ENCODE measurements around the gene HK2.
"Not testable (repeated sequence)": the region's sequence is repeated elsewhere in the genome, so short reads cannot be mapped to it uniquely, and the experiment has no call there.

HK2 gene

DNA sequence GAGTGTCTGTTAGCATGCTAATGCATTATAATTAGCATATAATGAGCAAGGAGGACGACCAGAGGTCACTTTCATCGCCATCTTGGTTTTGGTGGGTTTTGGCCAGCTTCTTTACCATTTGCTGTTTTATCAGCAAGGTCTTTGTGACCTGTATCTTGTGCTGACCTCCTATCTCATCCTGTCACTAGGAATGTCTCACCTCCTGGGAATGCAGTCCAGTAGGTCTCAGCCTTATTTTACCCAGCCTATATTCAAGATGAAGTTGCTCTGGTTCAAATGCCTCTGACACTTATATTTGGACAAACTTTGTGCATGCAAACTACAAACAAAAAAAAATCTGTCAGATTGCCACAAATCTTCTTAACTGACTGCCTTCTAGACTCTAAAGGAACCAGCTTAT lies 66.3 kb downstream of the HK2 start:
- H3K4ac ChIP-seq (ENCODE audit: low read depth in 1 of 2, low read length in 2 of 2); H4K91ac ChIP-seq (ENCODE audit: low read length); H2BK120ac ChIP-seq (ENCODE audit: low read depth, low read length); H3K4me2 ChIP-seq (ENCODE audit: low read length, poor library complexity, severe bottlenecking); H2BK5ac ChIP-seq (ENCODE audit: low read depth, low read length, poor library complexity, severe bottlenecking); H3K18ac ChIP-seq (ENCODE audit: low read depth in 1 of 2, low read length in 2 of 2); H2AK5ac ChIP-seq (ENCODE audit: low read length, severe bottlenecking); H3K27me3 ChIP-seq (ENCODE audit: control insufficient read depth in 1 of 2, insufficient read depth in 1 of 2, low read length in 2 of 2); H3K4me3 ChIP-seq (ENCODE audit: insufficient read depth in 1 of 2, low read depth in 1 of 2, low read length in 2 of 2); H4K8ac ChIP-seq (ENCODE audit: low read length); H3K14ac ChIP-seq (ENCODE audit: low read length in 2 of 2); H2AFZ ChIP-seq (ENCODE audit: low read depth, low read length); H2BK15ac ChIP-seq (ENCODE audit: low read depth, poor library complexity, severe bottlenecking); H2BK12ac ChIP-seq (ENCODE audit: low read length in 2 of 2); H3K79me1 ChIP-seq (replicated peaks; ENCODE audit: low read length, poor library complexity, severe bottlenecking); H3K9ac ChIP-seq (ENCODE audit: low read length); H3K27ac ChIP-seq (ENCODE audit: low read length, poor library complexity, severe bottlenecking); H3K23ac ChIP-seq (ENCODE audit: low read length in 2 of 2); H3K4me1 ChIP-seq (ENCODE audit: control insufficient read depth, insufficient read depth, low read depth, low read length); DNase-seq; H3K9me3 ChIP-seq (ENCODE audit: control insufficient read depth, low read length): not testable (repeated sequence)
- 81% methylated on average over 2 of the region's 2 CpGs for WGBS
- peaks cover 0 to 35% of the 10 kb centered on the region in 2 experiments for H3K36me3 ChIP-seq (ENCODE audit: control insufficient read depth in 1 of 2, insufficient read depth in 2 of 2, low read depth in 1 of 2, low read length in 2 of 2)

GRCh38 chr2:74902281-74902860 lies 68.4 kb downstream of the HK2 start:
- DNase-seq, result no peak
- H2BK15ac ChIP-seq (ENCODE audit: low read depth, poor library complexity, severe bottlenecking), result no peak overlapping the region
- H3K14ac ChIP-seq (ENCODE audit: low read length in 2 of 2), result no peak overlapping the region
- no peak overlapping the region for H4K91ac ChIP-seq (ENCODE audit: low read length)
- no peak overlapping the region for H3K18ac ChIP-seq (ENCODE audit: low read depth in 1 of 2, low read length in 2 of 2)
- WGBS, result 97% methylated on average over 3 of the region's 3 CpGs
- H3K79me1 ChIP-seq (replicated peaks; ENCODE audit: low read length, poor library complexity, severe bottlenecking), result no peaks in the 10 kb centered on the region
- H2AFZ ChIP-seq (ENCODE audit: low read depth, low read length), result no peak overlapping the region
- no peak overlapping the region for H3K23ac ChIP-seq (ENCODE audit: low read length in 2 of 2)
- no peak overlapping the region for H3K4me2 ChIP-seq (ENCODE audit: low read length, poor library complexity, severe bottlenecking)
- H3K36me3 ChIP-seq (ENCODE audit: control insufficient read depth in 1 of 2, insufficient read depth in 2 of 2, low read depth in 1 of 2, low read length in 2 of 2), result peaks cover 0 to 15% of the 10 kb centered on the region in 2 experiments
- H3K27ac ChIP-seq (ENCODE audit: low read length, poor library complexity, severe bottlenecking), result no peak overlapping the region
- no peak overlapping the region for H3K4me3 ChIP-seq (ENCODE audit: insufficient read depth in 1 of 2, low read depth in 1 of 2, low read length in 2 of 2)
- H2BK5ac ChIP-seq (ENCODE audit: low read depth, low read length, poor library complexity, severe bottlenecking), result no peak overlapping the region
- no peak overlapping the region for H2BK120ac ChIP-seq (ENCODE audit: low read depth, low read length)
- no peaks in the 10 kb centered on the region for H3K27me3 ChIP-seq (ENCODE audit: control insufficient read depth in 1 of 2, insufficient read depth in 1 of 2, low read length in 2 of 2)
- H2AK5ac ChIP-seq (ENCODE audit: low read length, severe bottlenecking), result no peak overlapping the region
- no peak overlapping the region for H2BK12ac ChIP-seq (ENCODE audit: low read length in 2 of 2)
- H3K4me1 ChIP-seq (ENCODE audit: control insufficient read depth, insufficient read depth, low read depth, low read length), result no peaks in the 10 kb centered on the region
- H3K9ac ChIP-seq (ENCODE audit: low read length), result no peak overlapping the region
- H3K4ac ChIP-seq (ENCODE audit: low read depth in 1 of 2, low read length in 2 of 2), result no peak overlapping the region
- no peaks in the 10 kb centered on the region for H3K9me3 ChIP-seq (ENCODE audit: control insufficient read depth, low read length)
- no peak overlapping the region for H4K8ac ChIP-seq (ENCODE audit: low read length)

GRCh38 chr2:74906395-74906794 lies 72.5 kb downstream of the HK2 start:
- Histone ChIP-seq H3K4ac (ENCODE audit: low read depth in 1 of 2, low read length in 2 of 2) (no peak overlapping the region), H4K91ac (ENCODE audit: low read length) (no peak overlapping the region), H3K27me3 (ENCODE audit: control insufficient read depth in 1 of 2, insufficient read depth in 1 of 2, low read length in 2 of 2) (peaks cover 5 to 7% of the 10 kb centered on the region in 2 experiments), H2AK5ac (ENCODE audit: low read length, severe bottlenecking) (no peak overlapping the region), H2BK5ac (ENCODE audit: low read depth, low read length, poor library complexity, severe bottlenecking) (no peak overlapping the region), H3K18ac (ENCODE audit: low read depth in 1 of 2, low read length in 2 of 2) (no peak overlapping the region), H3K79me1 (replicated peaks; ENCODE audit: low read length, poor library complexity, severe bottlenecking) (no peaks in the 10 kb centered on the region), H2BK120ac (ENCODE audit: low read depth, low read length) (no peak overlapping the region), H2BK15ac (ENCODE audit: low read depth, poor library complexity, severe bottlenecking) (no peak overlapping the region), H3K9ac (ENCODE audit: low read length) (no peak overlapping the region), H3K23ac (ENCODE audit: low read length in 2 of 2) (no peak overlapping the region), H2AFZ (ENCODE audit: low read depth, low read length) (no peak overlapping the region), H4K8ac (ENCODE audit: low read length) (no peak overlapping the region), H2BK12ac (ENCODE audit: low read length in 2 of 2) (no peak overlapping the region), H3K27ac (ENCODE audit: low read length, poor library complexity, severe bottlenecking) (no peak overlapping the region), H3K4me3 (ENCODE audit: insufficient read depth in 1 of 2, low read depth in 1 of 2, low read length in 2 of 2) (no peak overlapping the region), H3K36me3 (ENCODE audit: control insufficient read depth in 1 of 2, insufficient read depth in 2 of 2, low read depth in 1 of 2, low read length in 2 of 2) (no peaks in the 10 kb centered on the region), H3K4me2 (ENCODE audit: low read length, poor library complexity, severe bottlenecking) (no peak overlapping the region), H3K4me1 (ENCODE audit: control insufficient read depth, insufficient read depth, low read depth, low read length) (no peaks in the 10 kb centered on the region), H3K9me3 (ENCODE audit: control insufficient read depth, low read length) (no peaks in the 10 kb centered on the region), H3K14ac (ENCODE audit: low read length in 2 of 2) (no peak overlapping the region)
- no peak for DNase-seq
- 98% methylated on average over 5 of the region's 5 CpGs for WGBS

DNA sequence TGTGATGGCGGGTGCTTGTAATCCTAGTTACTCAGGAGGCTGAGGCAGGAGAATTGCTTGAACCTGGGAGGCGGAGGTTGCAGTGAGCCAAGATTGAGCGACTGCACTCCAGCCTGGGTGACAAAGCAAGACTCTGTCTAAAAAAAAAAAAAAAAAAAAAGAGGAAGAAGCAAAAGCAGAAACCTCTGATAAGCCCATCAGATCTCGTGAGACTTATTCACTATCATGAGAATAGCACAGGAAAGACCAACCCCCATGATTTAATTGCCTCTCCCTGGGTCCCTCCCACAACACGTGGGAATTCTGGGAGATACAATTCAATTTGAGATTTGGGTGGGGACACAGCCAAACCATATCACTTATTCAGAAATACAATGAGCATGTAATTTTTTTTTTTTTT lies 73.6 kb downstream of the HK2 start:
- H3K4me2 ChIP-seq (ENCODE audit: low read length, poor library complexity, severe bottlenecking); H2AFZ ChIP-seq (ENCODE audit: low read depth, low read length); H3K23ac ChIP-seq (ENCODE audit: low read length in 2 of 2); H3K27ac ChIP-seq (ENCODE audit: low read length, poor library complexity, severe bottlenecking); H3K79me1 ChIP-seq (replicated peaks; ENCODE audit: low read length, poor library complexity, severe bottlenecking); DNase-seq; H4K91ac ChIP-seq (ENCODE audit: low read length); H3K4me3 ChIP-seq (ENCODE audit: insufficient read depth in 1 of 2, low read depth in 1 of 2, low read length in 2 of 2); H3K27me3 ChIP-seq (ENCODE audit: control insufficient read depth in 1 of 2, insufficient read depth in 1 of 2, low read length in 2 of 2); H2BK12ac ChIP-seq (ENCODE audit: low read length in 2 of 2); H2BK5ac ChIP-seq (ENCODE audit: low read depth, low read length, poor library complexity, severe bottlenecking); H3K9me3 ChIP-seq (ENCODE audit: control insufficient read depth, low read length); H3K18ac ChIP-seq (ENCODE audit: low read depth in 1 of 2, low read length in 2 of 2); H2AK5ac ChIP-seq (ENCODE audit: low read length, severe bottlenecking); H2BK15ac ChIP-seq (ENCODE audit: low read depth, poor library complexity, severe bottlenecking); H3K4ac ChIP-seq (ENCODE audit: low read depth in 1 of 2, low read length in 2 of 2); H3K14ac ChIP-seq (ENCODE audit: low read length in 2 of 2); H2BK120ac ChIP-seq (ENCODE audit: low read depth, low read length); H3K36me3 ChIP-seq (ENCODE audit: control insufficient read depth in 1 of 2, insufficient read depth in 2 of 2, low read depth in 1 of 2, low read length in 2 of 2); H4K8ac ChIP-seq (ENCODE audit: low read length); H3K4me1 ChIP-seq (ENCODE audit: control insufficient read depth, insufficient read depth, low read depth, low read length); H3K9ac ChIP-seq (ENCODE audit: low read length): not testable (repeated sequence)
- WGBS, result 100% methylated on average over 2 of the region's 5 CpGs
